Measurements from ENCODE around the gene LIPC. TPM values are rescaled to one million over a fixed set of nuclear protein-coding genes. Genes with fewer than 3 reads are reported as not detected.

The LIPC gene
- polyA plus RNA-seq, 1 donor (not counting 4 experiments of a cell fraction or from before 2014, with no cell fraction given) = not detected

GRCh38 chr15:58445865-58446264 is 14.1 kb downstream of the LIPC start:
- no peak overlapping the region for H3K4me2 ChIP-seq (ENCODE audit: control insufficient read depth, extremely low read depth, insufficient read depth, low read depth, low read length)
- H3K36me3 ChIP-seq (ENCODE audit: control insufficient read depth in 2 of 2, extremely low read depth in 1 of 2, insufficient read depth in 2 of 2, low read length in 2 of 2) = no peaks in the 10 kb centered on the region
- DNase-seq (ENCODE audit: low read depth, low spot score) (no peak), FAIRE-seq (no peak)
- H2AFZ ChIP-seq (ENCODE audit: control insufficient read depth, low read length) = no peak overlapping the region
- H3K27me3 ChIP-seq (ENCODE audit: control insufficient read depth, extremely low read depth, insufficient read depth, low read length) = no peaks in the 10 kb centered on the region
- no peaks in the 10 kb centered on the region for H4K20me1 ChIP-seq (ENCODE audit: control insufficient read depth, extremely low read depth, insufficient read depth, low read length)
- no peak overlapping the region for H3K27ac ChIP-seq (ENCODE audit: control insufficient read depth, insufficient read depth, low read length)
- H3K9ac ChIP-seq (ENCODE audit: control insufficient read depth, extremely low read depth, insufficient read depth, low read length) = no peak overlapping the region
- no peaks in the 10 kb centered on the region for H3K79me2 ChIP-seq (ENCODE audit: control insufficient read depth, insufficient read depth, low read length)
- dilution Hi-C loops (cut with MboI; ENCODE audit: extremely low pct_ligation_motif_present, low sequenced_read_pairs) = no loop called here
- TF ChIP-seq EZH2 (IDR thresholded peaks at IDR 0.05; ENCODE audit: low read length) (no peak), CTCF (optimal IDR thresholded peaks at IDR 0.05 in 1 of 3, IDR thresholded peaks at IDR 0.05 in 1 of 3, conservative IDR thresholded peaks at IDR 0.05 in 1 of 3; ENCODE audit: extremely low read depth in 1 of 3, insufficient read depth in 2 of 3, low read length in 3 of 3) (no peak)
- H3K9me3 ChIP-seq (ENCODE audit: control insufficient read depth, low read depth, low read length) = no peaks in the 10 kb centered on the region
- no peaks in the 10 kb centered on the region for H3K9me1 ChIP-seq (ENCODE audit: control insufficient read depth, extremely low read depth, insufficient read depth, low read length)
- H3K4me3 ChIP-seq (ENCODE audit: control insufficient read depth in 2 of 3, extremely low read depth in 1 of 3, insufficient read depth in 2 of 3, low read depth in 1 of 3, low read length in 3 of 3) = no peak overlapping the region
- peaks cover 23% of the 10 kb centered on the region for H3K4me1 ChIP-seq (ENCODE audit: control insufficient read depth, extremely low read depth, insufficient read depth, low read length)

GRCh38 chr15:58446521-58446920 is 14.7 kb downstream of the LIPC start:
- Histone ChIP-seq H3K4me1 (ENCODE audit: control insufficient read depth, extremely low read depth, insufficient read depth, low read length) (peaks cover 17% of the 10 kb centered on the region), H3K4me3 (ENCODE audit: control insufficient read depth in 2 of 3, extremely low read depth in 1 of 3, insufficient read depth in 2 of 3, low read depth in 1 of 3, low read length in 3 of 3) (no peak overlapping the region), H3K36me3 (ENCODE audit: control insufficient read depth in 2 of 2, extremely low read depth in 1 of 2, insufficient read depth in 2 of 2, low read length in 2 of 2) (no peaks in the 10 kb centered on the region), H3K4me2 (ENCODE audit: control insufficient read depth, extremely low read depth, insufficient read depth, low read depth, low read length) (no peak overlapping the region), H3K27me3 (ENCODE audit: control insufficient read depth, extremely low read depth, insufficient read depth, low read length) (no peaks in the 10 kb centered on the region), H4K20me1 (ENCODE audit: control insufficient read depth, extremely low read depth, insufficient read depth, low read length) (no peaks in the 10 kb centered on the region), H3K9me1 (ENCODE audit: control insufficient read depth, extremely low read depth, insufficient read depth, low read length) (no peaks in the 10 kb centered on the region), H3K79me2 (ENCODE audit: control insufficient read depth, insufficient read depth, low read length) (no peaks in the 10 kb centered on the region), H2AFZ (ENCODE audit: control insufficient read depth, low read length) (no peak overlapping the region), H3K27ac (ENCODE audit: control insufficient read depth, insufficient read depth, low read length) (no peak overlapping the region), H3K9ac (ENCODE audit: control insufficient read depth, extremely low read depth, insufficient read depth, low read length) (no peak overlapping the region), H3K9me3 (ENCODE audit: control insufficient read depth, low read depth, low read length) (no peaks in the 10 kb centered on the region)
- TF ChIP-seq CTCF (optimal IDR thresholded peaks at IDR 0.05 in 1 of 3, IDR thresholded peaks at IDR 0.05 in 1 of 3, conservative IDR thresholded peaks at IDR 0.05 in 1 of 3; ENCODE audit: extremely low read depth in 1 of 3, insufficient read depth in 2 of 3, low read length in 3 of 3) = no peak
- TF ChIP-seq EZH2 (IDR thresholded peaks at IDR 0.05; ENCODE audit: low read length) = no peak
- DNase-seq (ENCODE audit: low read depth, low spot score) (no peak), FAIRE-seq (no peak)
- dilution Hi-C loops (cut with MboI; ENCODE audit: extremely low pct_ligation_motif_present, low sequenced_read_pairs) = no loop called here
